SH-SY5Y (cell line): ENCODE data around the gene STX16.

Experiments used
- GATA2 ChIP-seq: IDR thresholded peaks from 2 replicates; pipeline ENCODE4 v1.6.1; 2011; ENCODE audit warnings: mild to moderate bottlenecking, low read depth, low read length
- GATA3 ChIP-seq: IDR thresholded peaks from 2 replicates; pipeline ENCODE4 v1.6.1; 2011; ENCODE audit warnings: low read depth, mild to moderate bottlenecking, low read length, moderate library complexity

GRCh38 chr20:58619077-58619863, 31.8 kb upstream of the STX16 start:
- TF ChIP-seq GATA2: no peak
- TF ChIP-seq GATA3: no peak
